GM23248 (cell line): ENCODE results near the gene TMPRSS11A. TPM values are rescaled to one million over a fixed set of nuclear protein-coding genes. Genes with fewer than 3 reads are reported as not detected.

Source experiments
- DNase-seq: peaks from one replicate; pipeline ENCODE4 v3.0.0-alpha.2; 2015
- H2AFZ ChIP-seq: fragments of 200-600 bp; sonication (generic); 2 replicates; pipeline ENCODE4 v1.6.1; 2016; ENCODE audit warnings: antibody characterized with exemption
- H3F3A ChIP-seq: fragments of 200-600 bp; sonication (generic); 2 replicates; pipeline ENCODE4 v1.6.1; 2016; ENCODE audit warnings: mild to moderate bottlenecking, antibody characterized with exemption, mixed run types; ENCODE audit not compliant: insufficient read depth
- H3K27ac ChIP-seq: fragments of 200-600 bp; sonication (generic); 2 replicates; pipeline ENCODE4 v1.5.1; 2016; ENCODE audit warnings: mild to moderate bottlenecking
- H3K27me3 ChIP-seq: fragments of 200-600 bp; sonication (generic); replicated peaks from 2 replicates; pipeline ENCODE4 v1.6.1; 2016; ENCODE audit warnings: mild to moderate bottlenecking; ENCODE audit not compliant: insufficient read depth
- H3K36me3 ChIP-seq: fragments of 200-600 bp; sonication (generic); 2 replicates; pipeline ENCODE4 v1.6.1; 2016; ENCODE audit warnings: low read depth, mild to moderate bottlenecking
- H3K4me1 ChIP-seq: fragments of 200-600 bp; sonication (generic); 2 replicates; pipeline ENCODE4 v1.6.1; 2016; ENCODE audit warnings: mild to moderate bottlenecking; ENCODE audit not compliant: insufficient read depth
- H3K4me2 ChIP-seq: fragments of 200-600 bp; sonication (generic); one replicate; pipeline ENCODE4 v1.6.1; 2016; ENCODE audit warnings: mild to moderate bottlenecking; ENCODE audit not compliant: unreplicated experiment
- H3K4me3 ChIP-seq: fragments of 200-600 bp; sonication (generic); 2 replicates; pipeline ENCODE4 v1.5.1; 2016; ENCODE audit warnings: mild to moderate bottlenecking
- H3K79me2 ChIP-seq: fragments of 200-600 bp; sonication (generic); 2 replicates; pipeline ENCODE4 v1.6.1; 2016; ENCODE audit warnings: mild to moderate bottlenecking; ENCODE audit not compliant: insufficient read depth
- H3K9ac ChIP-seq: fragments of 200-600 bp; sonication (generic); 2 replicates; pipeline ENCODE4 v1.6.1; 2016; ENCODE audit warnings: mild to moderate bottlenecking
- H3K9me2 ChIP-seq: fragments of 200-600 bp; sonication (generic); 2 replicates; pipeline ENCODE4 v1.6.1; 2016; ENCODE audit warnings: mixed run types, mild to moderate bottlenecking, moderate library complexity; ENCODE audit not compliant: insufficient read depth
- H3K9me3 ChIP-seq: fragments of 200-600 bp; sonication (generic); one replicate; pipeline ENCODE4 v1.6.1; 2017; ENCODE audit warnings: low read depth
- H4K20me1 ChIP-seq: fragments of 200-600 bp; sonication (generic); 2 replicates; pipeline ENCODE4 v1.6.0; 2016; ENCODE audit not compliant: insufficient read depth
- EZH2 ChIP-seq: fragments of 200-600 bp; sonication (generic); IDR thresholded peaks from 2 replicates; pipeline ENCODE4 v1.6.1; 2018; ENCODE audit warnings: antibody characterized with exemption, mild to moderate bottlenecking; ENCODE audit not compliant: insufficient read depth, poor library complexity, severe bottlenecking
- EZH2phosphoT487 ChIP-seq: fragments of 200-600 bp; sonication (generic); IDR thresholded peaks from 2 replicates; pipeline ENCODE4 v1.6.1; 2018; ENCODE audit warnings: antibody characterized with exemption, moderate library complexity, mild to moderate bottlenecking, low read depth; ENCODE audit not compliant: insufficient read depth
- WGBS, 2 experiments: methylation state at CpG; one replicate each; pipeline ENCODE4 v1.1.6; 2015 to 2017; ENCODE audit warnings: low lambda C conversion rate in 2 of 2, low coverage in 1 of 2; ENCODE audit errors: missing lambda C conversion rate in 2 of 2; 5-methylcytosine and 5-hydroxymethylcytosine counted together
- in situ Hi-C: fragments of 300-500 bp; cut with MboI; formaldehyde crosslinking; loops from 2 replicates; pipeline ENCODE4 v1.15.0; 2020
- polyA plus RNA-seq: library from polyadenylated mRNA; unstranded; fragments of >200 nt; fragmentation: Nextera tagmentation; extraction: Ambion mirVana; gene quantifications from 2 replicates; pipeline ENCODE4 v1.2.1, GENCODE V29; 2016
- total RNA-seq: library from RNA; depleted of rRNA; stranded (reverse); fragments of >200 nt; shearing (Covaris generic); gene quantifications from 2 replicates; pipeline ENCODE4 v1.2.3, GENCODE V29; 2014

TMPRSS11A gene
- total and polyA plus RNA-seq, 2 experiments from 2014 or later = not detected

- in situ Hi-C loops = no loop called here
- Histone ChIP-seq H3K9me3 (no peaks in the 10 kb centered on the region), H4K20me1 (no peaks in the 10 kb centered on the region), H3K79me2 (no peaks in the 10 kb centered on the region), H3K4me2 (no peak overlapping the region), H3K9ac (no peak overlapping the region), H3K4me1 (peaks cover 5% of the 10 kb centered on the region; the same call in 1 of the 2 replicates), H3K4me3 (no peak overlapping the region), H3K27me3 (no peaks in the 10 kb centered on the region), H3K9me2 (no peaks in the 10 kb centered on the region), H3K36me3 (no peaks in the 10 kb centered on the region), H3K27ac (no peak overlapping the region), H2AFZ (no peak overlapping the region), H3F3A (no peaks in the 10 kb centered on the region)
- TF ChIP-seq EZH2 (no peak), EZH2phosphoT487 (no peak)
- WGBS, 2 experiments = 97 to 100% methylated on average over 4 of the region's 4 CpGs
- no peak for DNase-seq
Measured at GRCh38 chr4:67907650-67908049, 55.6 kb downstream of the TMPRSS11A start.

- Histone ChIP-seq H3K27me3 (no peaks in the 10 kb centered on the region), H3K4me2 (no peak overlapping the region), H3K9me2 (no peaks in the 10 kb centered on the region), H3K9me3 (no peaks in the 10 kb centered on the region), H3K79me2 (no peaks in the 10 kb centered on the region), H3K4me3 (no peak overlapping the region), H3K27ac (no peak overlapping the region), H3F3A (no peaks in the 10 kb centered on the region), H4K20me1 (no peaks in the 10 kb centered on the region), H3K36me3 (no peaks in the 10 kb centered on the region), H3K9ac (no peak overlapping the region), H3K4me1 (no peaks in the 10 kb centered on the region), H2AFZ (no peak overlapping the region)
- DNase-seq = no peak
- TF ChIP-seq EZH2 (no peak), EZH2phosphoT487 (no peak)
- in situ Hi-C loops = loop anchor here (25.0 kb wide), 1 partner anchor 463 kb away; the partner anchor contains the start of gene YTHDC1
Measured at GRCh38 chr4:67899096-67899495, 64.2 kb downstream of the TMPRSS11A start.

GRCh38 chr4:67897686-67898085 is 65.6 kb downstream of the TMPRSS11A start:
- no peak for DNase-seq
- Histone ChIP-seq H3K36me3 (no peaks in the 10 kb centered on the region), H3K27ac (no peak overlapping the region), H3K79me2 (no peaks in the 10 kb centered on the region), H3K4me3 (no peak overlapping the region), H3K27me3 (no peaks in the 10 kb centered on the region), H3K4me1 (no peaks in the 10 kb centered on the region), H3K9ac (no peak overlapping the region), H3K4me2 (no peak overlapping the region), H4K20me1 (no peaks in the 10 kb centered on the region), H3K9me2 (no peaks in the 10 kb centered on the region), H3K9me3 (no peaks in the 10 kb centered on the region), H3F3A (no peaks in the 10 kb centered on the region), H2AFZ (no peak overlapping the region)
- in situ Hi-C loops = loop anchor here (25.0 kb wide), 1 partner anchor 465 kb away; the partner anchor contains the start of gene YTHDC1
- TF ChIP-seq EZH2phosphoT487 (no peak), EZH2 (no peak)

GRCh38 chr4:67896421-67897065 is 66.8 kb downstream of the TMPRSS11A start:
- Histone ChIP-seq H3F3A (no peaks in the 10 kb centered on the region), H4K20me1 (no peaks in the 10 kb centered on the region), H3K4me3 (no peak overlapping the region), H3K27me3 (no peaks in the 10 kb centered on the region), H3K79me2 (no peaks in the 10 kb centered on the region), H3K9ac (no peak overlapping the region), H2AFZ (no peak overlapping the region), H3K36me3 (no peaks in the 10 kb centered on the region), H3K4me2 (no peak overlapping the region), H3K9me3 (no peaks in the 10 kb centered on the region), H3K27ac (no peak overlapping the region), H3K9me2 (no peaks in the 10 kb centered on the region), H3K4me1 (no peaks in the 10 kb centered on the region)
- WGBS, 2 experiments = 91 to 92% methylated on average over 26 of the region's 26 CpGs
- no peak for TF ChIP-seq EZH2
- TF ChIP-seq EZH2phosphoT487 = no peak
- in situ Hi-C loops = loop anchor here (25.0 kb wide), 1 partner anchor 466 kb away; the partner anchor contains the start of gene YTHDC1
- no peak for DNase-seq
